GM19239 (cell line): ENCODE measurements around the gene C21orf91.

Experiments used
- DNase-seq: peaks from one replicate; pipeline ENCODE4 v3.0.0; 2011; ENCODE audit warnings: low spot score; ENCODE audit not compliant: insufficient read length
- FAIRE-seq: peaks from 2 replicates; lab custom pipeline; 2011; peaks lifted over from hg19 to GRCh38; lab: Jason Lieb, UNC

The C21orf91 gene

DNA sequence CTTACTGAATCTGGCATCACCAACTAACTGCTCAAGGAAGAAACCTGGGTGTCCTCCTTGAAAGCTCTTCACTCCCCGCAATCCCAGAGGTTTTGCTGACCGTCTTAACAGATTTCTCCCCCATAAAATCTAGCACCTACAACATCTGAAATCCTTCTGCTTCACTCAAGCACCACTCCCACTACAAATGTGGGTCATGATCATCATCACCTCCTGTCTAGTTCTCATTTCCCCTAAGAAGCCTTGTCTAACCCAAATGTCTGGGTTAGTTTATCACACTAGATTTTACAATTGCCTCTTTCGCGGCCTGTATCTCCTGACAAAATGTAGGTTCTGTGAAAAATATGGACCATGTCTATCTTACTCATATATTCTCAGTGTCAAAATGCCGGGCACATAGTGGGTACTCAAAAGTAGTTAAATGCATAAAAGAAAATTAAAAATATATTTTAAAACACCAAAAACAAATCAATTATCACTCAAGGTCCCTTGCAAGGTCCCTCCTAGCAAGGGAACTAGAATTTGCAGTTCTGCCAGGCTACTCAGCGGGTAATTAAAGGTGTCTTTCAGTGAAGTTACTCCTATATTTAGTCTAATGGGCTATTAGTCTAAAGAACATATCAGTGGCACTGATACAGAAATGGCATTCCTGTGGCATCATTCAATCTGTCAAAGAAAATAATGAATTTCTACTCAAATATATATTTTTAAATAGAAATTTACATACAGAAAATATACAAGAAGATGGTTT, 19.6 kb downstream of the C21orf91 start:
- no peak for DNase-seq
- no peak for FAIRE-seq

DNA sequence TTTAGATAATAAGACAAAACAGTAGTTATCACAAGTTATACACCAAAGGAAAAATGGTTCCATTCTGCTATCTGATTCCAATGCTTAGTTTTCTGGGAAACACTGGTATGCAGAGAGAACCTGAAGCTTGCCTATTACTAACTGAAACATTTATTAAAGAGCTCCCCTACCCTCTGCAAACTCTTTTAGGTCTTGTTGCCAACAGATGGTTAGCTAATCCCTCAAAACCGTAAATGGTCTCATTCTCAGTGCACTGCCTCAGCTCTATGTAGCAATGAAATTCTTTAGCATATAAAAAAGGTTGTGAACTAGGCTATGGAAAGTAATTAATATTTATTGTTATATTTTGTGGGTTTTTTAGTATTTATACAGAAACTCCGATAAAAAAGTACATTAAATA, 20.4 kb downstream of the C21orf91 start:
- FAIRE-seq (no peak), DNase-seq (no peak)

DNA sequence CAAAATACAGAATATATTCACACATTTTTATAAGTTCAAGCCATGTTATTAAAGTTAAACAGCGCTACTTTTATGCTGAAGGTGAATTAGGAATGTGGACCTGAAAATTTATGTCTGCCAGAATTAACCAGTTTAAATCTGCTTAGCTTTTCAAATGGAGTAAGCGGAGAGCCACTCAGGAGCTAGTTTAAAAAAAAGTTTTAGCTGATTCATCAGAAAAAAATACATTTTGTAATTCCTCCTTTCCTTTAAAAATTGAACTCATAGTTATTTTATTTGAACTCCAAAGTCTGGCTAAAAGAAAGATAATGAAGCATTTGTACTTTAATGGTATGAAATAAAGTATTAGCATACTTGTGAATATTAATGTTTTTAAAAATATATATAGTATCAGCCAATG, 21.2 kb downstream of the C21orf91 start:
- no peak for FAIRE-seq
- no peak for DNase-seq

DNA sequence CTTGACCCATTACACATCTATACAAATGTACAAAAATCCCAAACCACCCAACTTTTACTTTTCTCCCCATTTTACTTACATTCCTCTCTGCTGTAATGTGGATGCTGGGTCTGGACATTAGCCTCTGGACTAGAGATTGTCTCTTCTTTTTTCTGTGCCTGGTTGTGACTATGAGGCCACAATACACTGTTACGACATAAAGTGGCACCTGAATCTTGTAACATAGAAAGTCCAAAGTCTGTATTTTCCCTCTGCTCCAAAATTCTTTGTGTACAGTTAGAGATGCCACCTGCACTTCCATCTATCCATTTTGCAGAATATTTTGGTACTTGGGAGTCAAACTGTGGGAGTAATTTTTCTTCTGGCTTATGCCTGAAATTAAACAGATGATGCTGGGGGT, 22.7 kb downstream of the C21orf91 start:
- FAIRE-seq, result no peak
- DNase-seq, result no peak

DNA sequence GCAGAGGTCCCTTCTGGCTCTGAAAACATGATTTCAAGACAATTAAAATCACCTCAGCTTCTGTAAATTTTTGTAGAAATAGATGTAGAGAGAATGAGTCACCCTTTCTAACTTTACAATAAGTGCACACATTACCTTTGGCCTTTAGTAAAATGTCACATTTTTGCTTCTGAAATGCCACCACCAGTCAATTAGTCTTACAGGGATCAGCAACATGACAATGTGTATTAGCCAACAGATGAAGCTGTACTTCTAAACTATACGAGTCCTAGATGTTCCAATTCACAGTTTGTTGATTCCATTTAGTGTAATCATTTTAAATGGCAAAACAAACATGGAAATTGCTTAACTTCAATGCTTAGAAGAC, 23.1 kb downstream of the C21orf91 start:
- DNase-seq (no peak), FAIRE-seq (no peak)

DNA sequence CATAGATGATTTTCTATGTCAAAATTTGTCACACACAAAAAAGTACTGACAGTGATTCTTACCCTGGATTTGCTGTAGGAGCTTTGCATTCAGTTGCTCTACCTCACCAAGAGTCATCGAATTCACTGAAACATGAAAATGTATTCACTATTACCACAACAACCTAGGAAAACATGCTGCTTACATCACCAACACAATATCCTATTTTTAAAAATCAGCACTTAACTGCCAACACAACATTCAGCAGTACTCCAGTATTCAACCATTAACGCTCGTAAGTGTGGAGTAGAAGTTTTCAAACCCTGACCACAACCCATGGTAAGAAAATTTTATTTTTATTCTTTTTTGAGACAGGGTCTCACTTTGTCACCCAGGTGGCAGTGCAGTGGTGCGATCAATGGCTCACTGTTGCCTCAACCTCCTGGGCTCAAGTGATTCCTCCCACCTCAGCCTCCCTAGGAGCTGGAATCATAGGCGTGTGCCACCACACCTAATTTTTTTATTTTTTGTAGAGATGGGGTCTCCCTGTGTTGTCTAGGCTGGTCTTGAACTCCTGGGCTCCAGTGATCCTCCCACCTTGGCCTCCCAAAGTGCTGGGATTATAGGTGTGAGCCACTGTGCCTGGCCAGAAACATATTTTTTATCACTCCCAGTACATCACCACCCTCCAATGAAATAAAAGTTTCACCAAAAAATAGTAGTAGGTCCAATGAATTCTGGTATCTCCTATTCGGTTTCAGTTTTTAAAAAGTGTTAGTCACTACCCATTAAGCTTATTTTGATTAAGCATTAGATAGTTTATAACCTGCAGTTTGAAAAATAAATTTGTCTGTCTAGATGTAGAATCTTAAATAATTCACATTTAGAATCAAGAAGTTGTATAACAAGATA, 23.8 kb downstream of the C21orf91 start:
- FAIRE-seq (no peak), DNase-seq (no peak)

DNA sequence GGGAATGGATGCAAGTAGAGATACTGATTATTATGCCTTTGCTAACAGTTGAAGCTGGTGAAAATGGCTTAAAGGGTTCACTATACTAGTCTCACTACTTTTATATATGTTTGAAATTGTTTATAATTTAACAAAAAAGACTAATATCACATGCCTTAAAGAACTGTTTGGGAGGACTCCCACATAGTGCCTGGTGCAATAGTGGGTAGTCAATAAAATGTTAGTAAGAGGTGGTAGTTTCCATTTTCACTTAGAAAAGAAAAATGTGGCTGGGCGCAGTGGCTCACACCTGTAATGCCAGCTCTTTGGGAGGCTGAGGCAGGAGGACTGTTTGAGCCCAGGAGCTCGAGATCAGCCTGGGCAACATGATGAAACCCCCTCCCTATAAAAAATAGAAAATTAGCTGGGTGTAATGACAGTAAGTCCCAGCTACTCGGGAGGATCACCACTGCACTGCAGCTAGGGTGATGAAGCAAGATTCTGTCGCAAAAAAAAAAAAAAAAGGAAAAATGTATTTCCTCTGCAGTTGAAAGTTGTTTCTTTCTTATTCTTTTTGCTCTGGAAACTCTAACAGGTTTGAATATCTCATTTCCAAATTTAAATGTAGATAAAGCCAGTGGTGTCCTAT, 24.5 kb downstream of the C21orf91 start:
- peak; percentile 78 for FAIRE-seq
- DNase-seq, result no peak

DNA sequence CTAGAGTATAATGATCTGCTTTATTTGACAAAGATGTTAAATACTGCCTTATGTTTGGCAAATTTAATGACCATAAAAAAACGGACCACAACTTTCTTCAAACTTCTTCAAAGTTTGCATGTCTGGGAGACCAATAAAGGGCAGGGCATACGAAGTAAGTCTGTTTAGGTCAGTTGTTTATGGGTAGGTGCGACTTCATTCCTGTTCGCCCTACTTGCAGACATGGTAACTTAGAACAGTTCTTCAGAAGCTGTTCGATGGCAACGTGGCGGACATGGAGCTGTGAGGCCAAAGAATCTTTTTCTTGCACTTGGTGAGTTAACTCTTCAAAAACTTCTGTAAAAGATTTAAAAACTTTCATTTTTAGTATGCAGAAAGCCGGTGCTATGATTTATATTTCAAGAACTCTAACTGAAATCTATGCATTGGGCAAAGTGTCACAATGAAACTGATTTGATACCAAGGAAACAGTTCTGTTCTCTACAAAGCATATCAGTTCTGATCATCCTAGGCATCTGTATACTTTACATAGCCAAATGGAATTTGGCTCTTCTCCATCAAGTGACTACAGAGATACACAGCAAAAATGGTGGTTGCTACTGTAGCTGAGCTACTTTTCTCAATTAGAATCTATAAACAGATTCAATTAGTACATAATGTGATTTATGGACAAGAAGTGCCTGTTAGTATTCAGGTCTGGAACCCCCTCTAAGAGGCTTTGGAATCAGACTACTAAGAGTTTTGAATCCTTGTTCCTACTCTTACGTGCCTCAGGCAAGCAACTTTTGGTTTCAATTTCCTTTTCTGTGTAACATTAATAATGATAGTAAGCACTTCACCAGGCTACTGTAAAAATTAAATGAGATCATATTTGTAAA, 25.7 kb downstream of the C21orf91 start:
- peak; percentile 60 for FAIRE-seq

DNA sequence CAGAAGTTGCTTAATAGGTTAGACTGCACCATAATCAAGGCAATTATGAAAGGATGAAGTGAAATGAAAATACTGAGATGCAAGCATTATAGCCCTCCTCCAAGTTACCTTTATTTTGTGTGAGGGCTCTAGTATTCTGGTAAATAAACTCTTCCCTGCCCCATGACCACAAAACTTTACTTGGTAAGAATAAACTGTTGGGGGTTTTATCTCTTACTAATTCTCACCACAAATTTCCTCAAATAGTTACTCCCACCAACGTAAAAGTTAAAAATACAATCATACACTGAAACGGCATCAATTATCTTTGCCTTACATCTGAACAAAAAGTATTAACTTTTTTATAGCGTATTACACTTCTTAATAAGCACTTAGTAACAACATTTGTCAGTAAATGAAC, 29.5 kb downstream of the C21orf91 start:
- peak; percentile 80 for FAIRE-seq
- DNase-seq, result no peak

More for the DNA sequence above, 25.7 kb downstream of the C21orf91 start:
- no peak for DNase-seq

DNA sequence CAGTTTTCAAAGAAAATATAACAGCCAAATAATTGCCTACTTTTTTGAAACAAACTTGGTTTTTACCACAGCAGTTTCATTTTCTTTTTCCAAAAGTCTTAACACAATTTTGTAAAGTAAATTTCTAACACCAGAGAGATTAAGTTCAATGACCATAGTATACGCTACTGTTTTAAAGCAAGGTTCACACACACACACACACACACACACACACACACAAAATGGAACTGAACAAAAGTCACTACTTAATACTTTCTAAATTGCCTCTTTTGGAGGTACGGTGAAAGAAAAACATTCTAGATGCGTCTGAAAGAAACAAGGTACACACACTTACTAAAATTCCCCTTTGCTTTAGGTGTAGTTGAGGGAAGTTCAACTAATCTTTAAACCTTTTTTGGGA, 30.1 kb downstream of the C21orf91 start:
- peak; percentile 39 for FAIRE-seq

DNA sequence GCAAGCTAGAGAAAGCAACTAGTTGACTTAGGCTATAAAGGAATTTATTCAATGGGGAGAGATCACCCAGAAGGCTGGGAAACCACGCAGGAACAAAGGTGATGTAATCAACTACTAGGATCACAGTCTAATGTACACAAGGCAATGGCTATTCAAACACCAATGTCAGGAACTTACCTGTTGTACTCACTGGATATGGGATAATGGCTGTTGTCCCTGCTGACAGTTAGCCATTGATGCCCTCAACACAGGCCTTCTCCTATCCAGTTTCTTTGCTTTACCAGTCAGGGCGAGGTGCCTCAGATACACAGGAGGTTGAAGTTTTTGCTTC, 32.3 kb downstream of the C21orf91 start:
- DNase-seq, result no peak
- FAIRE-seq, result peak; percentile 44

More for the DNA sequence above, 30.1 kb downstream of the C21orf91 start:
- no peak for DNase-seq

DNA sequence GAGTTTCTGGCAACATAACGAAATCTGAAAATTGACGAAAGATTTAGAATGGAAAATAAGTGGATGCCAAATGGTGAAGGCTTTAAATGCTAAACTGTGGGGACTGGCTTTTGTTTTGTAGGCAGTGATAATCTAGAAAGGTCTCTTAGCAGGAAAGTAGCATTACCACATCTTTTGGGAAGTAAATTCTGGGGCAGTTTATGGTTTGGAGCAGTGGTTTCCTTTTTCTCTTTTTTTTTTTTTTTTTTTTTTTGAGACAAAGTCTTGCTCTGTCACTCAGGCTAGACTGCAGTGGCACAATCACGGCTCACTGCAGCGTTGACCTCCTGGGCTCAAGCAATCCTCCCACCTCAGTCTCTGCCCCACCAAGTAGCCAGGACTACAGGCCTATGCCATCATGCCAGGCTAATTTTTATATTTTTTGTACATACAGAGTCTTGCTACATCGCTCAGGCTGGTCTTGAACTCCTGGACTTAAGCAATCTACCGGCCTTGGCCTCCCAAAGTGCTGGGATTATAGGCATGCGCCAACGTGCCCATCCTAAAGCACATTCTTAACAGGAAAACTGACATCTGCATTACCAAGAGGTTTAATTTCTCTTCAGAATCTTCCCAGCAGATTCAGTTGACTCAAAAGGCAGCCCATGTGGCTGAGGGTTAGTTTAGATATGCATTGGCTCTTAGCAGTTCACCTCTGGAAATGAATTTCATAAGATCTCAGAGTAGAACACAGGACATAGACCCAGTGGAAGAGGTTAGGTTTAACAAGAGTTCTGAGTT, 32.9 kb downstream of the C21orf91 start:
- FAIRE-seq (no peak), DNase-seq (no peak)

DNA sequence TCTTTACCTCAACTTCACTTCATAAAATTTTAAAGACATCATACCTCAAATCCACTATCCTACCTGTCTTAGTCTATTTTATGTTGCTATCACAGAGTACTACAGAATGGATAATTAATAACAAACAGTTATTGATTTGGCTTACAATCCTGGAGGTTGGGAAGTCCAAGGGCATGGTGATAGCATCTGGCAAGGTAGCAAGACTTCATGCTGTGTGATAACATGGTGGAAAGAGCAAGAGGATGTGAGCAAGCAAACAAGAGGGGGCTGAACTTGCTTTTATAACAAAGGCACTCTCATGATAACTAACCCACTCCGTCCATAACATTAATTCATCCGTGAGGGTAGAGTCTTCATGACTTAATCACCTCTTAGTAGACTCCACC, 33.8 kb downstream of the C21orf91 start:
- FAIRE-seq (no peak), DNase-seq (no peak)

DNA sequence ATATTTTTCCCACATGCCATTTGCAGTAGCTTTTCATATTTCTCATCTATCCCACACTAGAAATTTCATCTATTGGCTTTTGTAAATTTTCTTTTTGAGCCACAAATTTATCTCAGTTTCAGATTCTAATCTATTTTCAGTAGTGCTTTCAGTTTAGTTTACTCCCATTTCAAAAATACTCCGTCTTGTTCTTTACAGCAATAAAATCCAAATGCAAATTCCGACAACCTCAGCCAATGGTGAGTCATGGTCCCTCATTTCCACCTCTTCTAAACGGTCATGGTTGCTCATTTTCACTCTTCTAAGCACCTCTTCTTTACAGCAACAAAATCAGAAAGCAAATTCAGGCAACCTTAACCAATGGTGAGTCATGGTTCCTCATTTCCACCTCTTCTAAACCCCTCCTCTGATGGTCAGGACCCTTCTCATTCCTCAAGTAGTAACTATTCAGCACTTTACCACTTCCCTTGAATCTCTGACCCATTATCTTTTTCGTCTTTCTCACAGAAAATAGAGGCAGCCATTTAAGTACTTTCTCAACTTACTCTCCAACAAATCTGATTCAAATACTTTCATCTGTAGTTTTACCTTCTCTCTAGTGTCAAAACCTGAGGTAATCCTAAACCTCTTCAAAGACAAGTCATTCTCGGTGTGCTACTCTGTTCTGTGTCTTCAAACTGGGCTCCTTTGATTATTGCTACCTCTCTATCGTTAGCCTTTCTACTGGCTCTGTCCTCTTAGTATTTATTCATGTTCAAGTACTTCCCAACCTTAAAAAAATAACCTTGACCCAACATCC, 34.4 kb downstream of the C21orf91 start:
- no peak for DNase-seq
- FAIRE-seq, result peak; percentile 96

DNA sequence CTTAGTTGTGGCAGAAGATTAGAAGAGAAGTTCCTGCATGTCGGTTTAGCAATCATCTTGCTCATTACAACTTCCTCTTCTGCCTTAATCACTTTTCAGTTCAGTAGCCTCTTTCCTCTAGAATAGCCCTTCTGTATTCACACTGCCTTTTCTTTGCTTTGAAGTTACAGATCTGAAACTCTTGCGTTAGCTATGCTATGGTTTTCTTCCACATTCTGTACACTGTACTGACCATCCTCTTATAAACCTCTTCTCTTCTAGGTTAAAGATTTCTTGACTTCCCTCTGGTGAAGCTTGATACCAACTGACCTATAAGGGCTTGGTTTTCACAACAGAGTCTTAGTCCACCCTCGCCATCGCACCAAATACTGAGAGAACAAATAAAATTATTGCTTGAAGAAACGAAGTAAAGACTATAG, 35.0 kb downstream of the C21orf91 start:
- no peak for DNase-seq
- FAIRE-seq, result no peak

DNA sequence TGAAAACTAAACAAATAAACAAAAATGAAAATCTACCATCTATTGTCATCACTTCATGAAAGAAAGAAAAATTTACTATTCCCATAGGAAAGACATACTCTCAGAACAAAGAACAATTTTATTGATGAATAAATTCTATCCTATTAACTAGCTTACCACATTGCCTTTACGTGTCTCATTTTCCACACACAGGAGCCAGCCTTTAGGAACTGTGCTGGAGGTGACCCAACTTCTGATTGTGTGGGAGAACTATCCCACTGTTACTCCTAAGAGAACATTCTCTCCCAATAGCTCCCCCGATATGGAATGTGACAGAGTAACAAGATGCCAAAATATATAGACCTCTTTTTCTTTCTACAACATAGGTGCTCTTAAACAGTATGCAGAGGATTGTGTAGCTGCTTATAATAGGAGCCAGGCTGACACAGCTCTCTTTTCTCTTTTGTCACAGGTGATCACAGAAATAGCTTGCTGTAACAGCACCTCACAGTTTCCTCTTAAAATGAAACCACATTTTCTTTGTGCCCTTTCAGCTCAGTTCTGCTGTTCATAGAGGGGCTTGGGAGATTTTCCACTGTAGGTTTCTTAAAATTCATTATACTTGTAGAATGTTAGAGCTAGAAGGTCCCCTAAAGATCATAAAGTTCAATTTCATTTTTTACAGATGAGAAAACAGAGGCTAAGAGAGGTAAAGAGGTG, 35.5 kb downstream of the C21orf91 start:
- DNase-seq (no peak), FAIRE-seq (no peak)

DNA sequence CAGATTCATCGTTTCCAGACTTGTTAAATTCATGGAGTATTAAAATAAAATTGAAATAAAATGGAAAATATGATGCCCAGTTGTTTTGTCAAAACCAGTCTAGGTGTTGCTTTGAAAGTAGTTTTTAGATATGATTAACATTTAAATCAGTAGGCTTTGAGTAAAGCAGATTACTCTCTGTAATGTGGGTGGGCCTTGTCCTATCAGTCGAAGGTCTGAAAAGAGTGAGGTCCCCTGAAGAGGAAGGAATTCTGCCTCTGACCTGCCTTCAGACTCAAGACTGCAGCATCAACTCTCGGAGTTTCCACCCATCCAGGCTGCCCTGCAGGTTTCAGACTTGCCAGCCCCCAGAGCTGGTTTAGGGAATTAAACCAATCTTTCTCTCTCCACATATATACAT, 36.2 kb downstream of the C21orf91 start:
- FAIRE-seq (no peak), DNase-seq (no peak)

DNA sequence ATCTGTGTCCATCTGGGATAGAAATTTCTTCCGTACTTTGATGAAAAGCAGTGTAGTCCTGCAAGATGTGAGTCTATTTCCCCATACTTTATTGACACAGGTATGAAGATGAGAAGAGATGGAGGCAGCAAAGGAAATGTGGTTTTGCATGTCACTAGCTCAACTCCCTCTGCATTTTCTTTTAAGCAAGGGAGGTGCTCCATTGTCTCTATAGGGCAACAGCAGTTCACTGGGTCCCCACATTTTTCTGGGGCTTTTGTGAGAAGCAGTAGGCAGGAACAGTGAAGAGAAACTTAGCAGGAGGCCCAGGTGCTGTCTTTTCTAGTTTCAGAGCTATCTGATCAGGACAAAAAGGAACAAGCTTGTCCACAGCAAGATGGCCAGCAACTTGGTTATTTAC, 37.1 kb downstream of the C21orf91 start:
- DNase-seq (no peak), FAIRE-seq (peak; percentile 94)
